K562 (cell line): ENCODE results near the gene EN2. TPM values are rescaled to one million over a fixed set of nuclear protein-coding genes. Genes with fewer than 3 reads are reported as not detected.

Experiments used
- ATAC-seq: fragments of 200-7000 bp; cut with Tn5 transposase; 3 replicates; pipeline ENCODE4 v1.9.1; 2020; ENCODE audit warnings: moderate library complexity
- BruUV-seq: library from RNA; stranded (reverse); fragments of 400-500 nt; replicated peaks from 2 replicates; lab custom pipeline; 2021; lab: Mats Ljungman, UMichigan
- CTCF ChIA-PET: fragments of 300-600 bp; formaldehyde crosslinking; extraction: SDS; loops from one replicate; lab custom pipeline; 2021; ENCODE audit warnings: low intra/inter-chr PET ratio; lab: Yijun Ruan, JAX
- POLR2A ChIA-PET: fragments of 300-600, 350-650 bp; sonication (Branson Sonifier 250); formaldehyde crosslinking; extraction: SDS; loops from one replicate; lab custom pipeline; 2021; ENCODE audit warnings: antibody characterized with exemption, inconsistent platforms; lab: Yijun Ruan, JAX
- DNase-seq, 4 experiments: peaks; one replicate each; pipeline versions ENCODE4 v3.0.0 to v3.0.0-alpha.2; 2011 to 2018; ENCODE audit warnings: low spot score in 3 of 4, mixed read lengths in 3 of 4; ENCODE audit errors: extremely low read depth in 1 of 4
- FAIRE-seq: peaks from 2 replicates; lab custom pipeline; 2011; peaks lifted over from hg19 to GRCh38; lab: Jason Lieb, UNC
- H2AFZ ChIP-seq: 2 replicates; pipeline ENCODE4 v1.6.0; 2011; ENCODE audit warnings: low read depth, low read length, control low read depth, inconsistent platforms
- H3K27ac ChIP-seq: fragments of 200-600 bp; 3 replicates; pipeline ENCODE4 v1.8.0; 2011; ENCODE audit warnings: low read depth, mild to moderate bottlenecking, control low read depth, inconsistent platforms, low read length, moderate library complexity, mixed read lengths; ENCODE audit errors: extremely low read depth
- H3K27me3 ChIP-seq, 2 experiments: fragments of 300-600 bp in 1 of 2; 2 replicates in 1 of 2; 3 replicates in 1 of 2; pipeline versions ENCODE4 v1.6.0 to v1.8.0; 2011; ENCODE audit warnings: inconsistent platforms in 2 of 2, low read length in 2 of 2, mild to moderate bottlenecking in 1 of 2, mixed read lengths in 1 of 2, moderate library complexity in 1 of 2; ENCODE audit not compliant: control insufficient read depth in 2 of 2, insufficient read depth in 2 of 2
- H3K36me3 ChIP-seq: fragments of 300-600 bp; 3 replicates; pipeline ENCODE4 v1.8.0; 2011; ENCODE audit warnings: mild to moderate bottlenecking, low read length, inconsistent platforms; ENCODE audit not compliant: control insufficient read depth, insufficient read depth
- H3K4me1 ChIP-seq, 2 experiments: fragments of 200-600 bp in 1 of 2; replicated peaks in 1 of 2; 2 replicates in 1 of 2; 3 replicates in 1 of 2; pipeline versions ENCODE4 v1.5.1 to v1.8.0; 2011; ENCODE audit warnings: inconsistent platforms in 2 of 2, low read length in 2 of 2, mild to moderate bottlenecking in 1 of 2, mixed read lengths in 1 of 2, moderate library complexity in 1 of 2; ENCODE audit not compliant: control insufficient read depth in 2 of 2, insufficient read depth in 2 of 2
- H3K4me2 ChIP-seq: 2 replicates; pipeline ENCODE4 v1.6.1; 2011; ENCODE audit warnings: low read length, control low read depth, inconsistent platforms, mixed read lengths; ENCODE audit not compliant: insufficient read depth
- H3K4me3 ChIP-seq: fragments of 200-600 bp; sonication (generic), shearing (Covaris generic); 2 replicates; pipeline ENCODE4 v1.5.1; 2016; ENCODE audit warnings: control low read depth, inconsistent platforms
- H3K79me2 ChIP-seq: fragments of 200-600 bp; 3 replicates; pipeline ENCODE4 v1.8.0; 2011; ENCODE audit warnings: low read length, inconsistent platforms; ENCODE audit not compliant: control insufficient read depth, insufficient read depth
- H3K9ac ChIP-seq, 2 experiments: 2 replicates each; pipeline versions ENCODE4 v1.6.0 to v1.6.1; 2011; ENCODE audit warnings: low read depth in 2 of 2, low read length in 2 of 2, control low read depth in 1 of 2, inconsistent platforms in 1 of 2, mild to moderate bottlenecking in 1 of 2, mixed read lengths in 1 of 2; ENCODE audit not compliant: insufficient read depth in 1 of 2
- H3K9me1 ChIP-seq: one replicate; pipeline ENCODE4 v1.6.0; 2011; ENCODE audit warnings: inconsistent platforms, mild to moderate bottlenecking, low read length, moderate library complexity; ENCODE audit not compliant: control insufficient read depth, insufficient read depth
- H3K9me3 ChIP-seq: replicated peaks from 2 replicates; pipeline ENCODE4 v1.5.1; 2011; ENCODE audit warnings: low read depth, low read length, inconsistent platforms; ENCODE audit not compliant: control insufficient read depth, insufficient read depth
- H4K20me1 ChIP-seq: replicated peaks from 2 replicates; pipeline ENCODE4 v1.6.1; 2011; ENCODE audit warnings: low read length, inconsistent platforms, mixed read lengths; ENCODE audit not compliant: control insufficient read depth, insufficient read depth
- ATF3 ChIP-seq, 2 experiments: fragments of 450-650 bp in 1 of 2; sonication (generic) in 1 of 2; formaldehyde crosslinking in 1 of 2; IDR thresholded peaks in 1 of 2; conservative IDR thresholded peaks in 1 of 2; 2 replicates each; pipeline versions ENCODE4 v1.6.1 to v1.8.1; 2016 to 2023; ENCODE audit warnings: mild to moderate bottlenecking in 2 of 2, moderate library complexity in 2 of 2, inconsistent platforms in 1 of 2, missing genetic modification reagents in 1 of 2
- CHCHD3 ChIP-seq: fragments of 250-450 bp; sonication (Bioruptor Pico); IDR thresholded peaks from 2 replicates; pipeline ENCODE4 v2.1.2; 2022; ENCODE audit warnings: mild to moderate bottlenecking
- E2F3 ChIP-seq: fragments of 250-450 bp; sonication (Bioruptor Pico); IDR thresholded peaks from 2 replicates; pipeline ENCODE4 v1.4.0; 2020; ENCODE audit warnings: mild to moderate bottlenecking
- ESRRB ChIP-seq: fragments of 250-450 bp; sonication (Bioruptor Pico); IDR thresholded peaks from 2 replicates; pipeline ENCODE4 v1.5.0; 2020; ENCODE audit warnings: mild to moderate bottlenecking, moderate library complexity, borderline replicate concordance
- EWSR1 ChIP-seq: fragments of 450-650 bp; IDR thresholded peaks from 2 replicates; pipeline ENCODE4 v1.6.1; 2018; ENCODE audit warnings: borderline replicate concordance, mild to moderate bottlenecking, low read depth, moderate library complexity; ENCODE audit not compliant: partially characterized antibody
- FOXK2 ChIP-seq, 2 experiments: fragments of 450-650 bp; IDR thresholded peaks in 1 of 2; conservative IDR thresholded peaks in 1 of 2; 2 replicates each; pipeline ENCODE4 v1.6.1; 2016; ENCODE audit warnings: low read depth in 2 of 2, mild to moderate bottlenecking in 1 of 2
- GTF2E2 ChIP-seq: fragments of 200-800 bp; sonication (Bioruptor generic); IDR thresholded peaks from 2 replicates; pipeline ENCODE4 v1.6.1; 2016; ENCODE audit warnings: missing genetic modification characterization, missing compliant biosample characterization
- HSF4 ChIP-seq: fragments of 250-450 bp; sonication (Bioruptor Pico); IDR thresholded peaks from 2 replicates; pipeline ENCODE4 v2.1.2; 2022; ENCODE audit warnings: mild to moderate bottlenecking, moderate library complexity, borderline replicate concordance
- JUN ChIP-seq, 2 experiments: sonication (generic) in 1 of 2; formaldehyde crosslinking in 1 of 2; IDR thresholded peaks; 2 replicates each; pipeline versions ENCODE4 v1.6.1 to v1.8.0; 2012 to 2022; ENCODE audit warnings: borderline replicate concordance in 2 of 2, mild to moderate bottlenecking in 2 of 2, improper control_type of control experiment in 1 of 2, low read depth in 1 of 2, low read length in 1 of 2, missing genetic modification reagents in 1 of 2
- TAF9B ChIP-seq: fragments of 450-650 bp; IDR thresholded peaks from 2 replicates; pipeline ENCODE4 v1.6.1; 2018; ENCODE audit warnings: mild to moderate bottlenecking; ENCODE audit not compliant: partially characterized antibody
- TAL1 ChIP-seq: fragments of 450-650 bp; IDR thresholded peaks from 2 replicates; pipeline ENCODE4 v1.6.1; 2016; ENCODE audit warnings: mild to moderate bottlenecking
- TARDBP ChIP-seq: fragments of 450-650 bp; IDR thresholded peaks from 2 replicates; pipeline ENCODE4 v1.6.1; 2016
- TBP ChIP-seq: optimal IDR thresholded peaks from 2 replicates; pipeline ENCODE3; 2011; ENCODE audit warnings: low read depth, low read length, improper control_type of control experiment
- TOE1 ChIP-seq, 2 experiments: fragments of 450-650 bp in 1 of 2; sonication (generic) in 1 of 2; formaldehyde crosslinking in 1 of 2; IDR thresholded peaks; 2 replicates each; pipeline versions ENCODE4 v1.7.1 to v1.8.0; 2016 to 2022; ENCODE audit warnings: borderline replicate concordance in 2 of 2, mild to moderate bottlenecking in 2 of 2, antibody characterized with exemption in 1 of 2, inconsistent platforms in 1 of 2, low read depth in 1 of 2, missing genetic modification reagents in 1 of 2, moderate library complexity in 1 of 2
- YY1 ChIP-seq, 3 experiments: IDR thresholded peaks; 2 replicates each; pipeline ENCODE4 v1.6.1; 2011; ENCODE audit warnings: low read length in 2 of 3, mild to moderate bottlenecking in 2 of 3, moderate library complexity in 2 of 3, borderline replicate concordance in 1 of 3, control low read depth in 1 of 3, low read depth in 1 of 3; ENCODE audit not compliant: insufficient read depth in 3 of 3, insufficient replicate concordance in 2 of 3, control insufficient read depth in 1 of 3, insufficient read length in 1 of 3; ENCODE audit errors: extremely low read depth in 1 of 3
- ZNF174 ChIP-seq: fragments of 250-450 bp; sonication (Bioruptor Pico); IDR thresholded peaks from 2 replicates; pipeline ENCODE4 v1.4.0; 2020; ENCODE audit warnings: mild to moderate bottlenecking
- ZNF239 ChIP-seq: fragments of 250-450 bp; sonication (Bioruptor Pico); IDR thresholded peaks from 2 replicates; pipeline ENCODE4 v1.4.0; 2020; ENCODE audit warnings: mild to moderate bottlenecking
- ZNF431 ChIP-seq: sonication (generic); formaldehyde crosslinking; IDR thresholded peaks from 2 replicates; pipeline ENCODE4 v1.8.0; 2022; ENCODE audit warnings: mild to moderate bottlenecking, missing genetic modification reagents
- WGBS: fragments of 100-300 bp; shearing (Covaris generic); methylation state at CpG from one replicate; pipeline ENCODE4 v1.1.6; 2016; ENCODE audit warnings: low coverage, mixed read lengths; ENCODE audit not compliant: insufficient coverage; ENCODE audit errors: missing lambda C conversion rate; 5-methylcytosine and 5-hydroxymethylcytosine counted together
- in situ Hi-C: fragments of 300-500 bp; cut with MboI; formaldehyde crosslinking; loops from 4 replicates; pipeline ENCODE4 v1.15.0; 2018; ENCODE audit warnings: inconsistent platforms, mixed read lengths
- intact Hi-C: fragments of 100-400 bp; cut with micrococcal nuclease; formaldehyde crosslinking; loops from 2 replicates; pipeline ENCODE4 v1.14.2; 2022
- polyA plus RNA-seq, 8 experiments: library from polyadenylated mRNA; depleted of rRNA in 4 of 8; stranded (reverse) in 5 of 8; unstranded in 3 of 8; fragments of >200 nt; fragmentation: Nextera tagmentation in 2 of 8; fragmentation: Illumina TruSeq in 1 of 8; extraction: Ambion mirVana in 2 of 8; extraction: Trizol in 1 of 8; gene quantifications; 2 replicates each; pipeline versions ENCODE4 v1.2.1 to v1.2.3, GENCODE V29; 2011 to 2014; ENCODE audit warnings: inconsistent platforms in 1 of 8, missing spikeins in 1 of 8
- total RNA-seq, 7 experiments: library from RNA; depleted of rRNA in 6 of 7; stranded (reverse); fragments of >200 nt in 6 of 7; fragmentation: Illumina TruSeq in 2 of 7; extraction: Trizol in 2 of 7; gene quantifications; 2 replicates each; pipeline versions ENCODE4 v1.2.1 to v1.2.3, GENCODE V29; 2011 to 2021; ENCODE audit warnings: low replicate concordance in 1 of 7

EN2 gene
- total and polyA plus RNA-seq, 9 of the 15 experiments (the other 6 are each of a cell fraction or from before 2014, with no cell fraction given), result 0.04 TPM; not detected in 7

GRCh38 chr7:155425887-155426286 lies 32.0 kb upstream of the EN2 start:
- ChIA-PET CTCF (no interaction called here), POLR2A (interaction anchor here (0.5 kb wide), 1 partner anchor 26 kb away, joined by 3 read pairs; no protein-coding TSS in a partner anchor)
- H3K27me3 ChIP-seq, result peaks cover 80 to 94% of the 10 kb centered on the region in 2 experiments
- H4K20me1 ChIP-seq, result peaks cover 18% of the 10 kb centered on the region
- TF ChIP-seq JUN (IDR thresholded peaks at IDR 0.05; ENCODE audit: borderline replicate concordance, low read depth, low read length) (no peak), JUN (CRISPR knock-in tag; IDR thresholded peaks at IDR 0.05; ENCODE audit: borderline replicate concordance) (no peak), CHCHD3 (no peak), E2F3 (CRISPR knock-in tag) (no peak), ESRRB (CRISPR knock-in tag) (no peak), YY1 (IDR thresholded peaks at IDR 0.05; ENCODE audit: borderline replicate concordance in 1 of 3, control insufficient read depth in 1 of 3, extremely low read depth in 1 of 3, insufficient read depth in 3 of 3, insufficient read length in 1 of 3, insufficient replicate concordance in 2 of 3, low read depth in 1 of 3, low read length in 2 of 3) (no peak), TOE1 (IDR thresholded peaks at IDR 0.05; ENCODE audit: borderline replicate concordance) (no peak), TOE1 (CRISPR knock-in tag; IDR thresholded peaks at IDR 0.05; ENCODE audit: borderline replicate concordance, low read depth) (no peak), TARDBP (no peak), EWSR1 (no peak), TBP (no peak), TAF9B (no peak), TAL1 (no peak), FOXK2 (conservative IDR thresholded peaks at IDR 0.05 in 1 of 2, IDR thresholded peaks at IDR 0.05 in 1 of 2; ENCODE audit: low read depth in 2 of 2) (no peak), HSF4 (CRISPR knock-in tag) (no peak), ATF3 (IDR thresholded peaks at IDR 0.05) (no peak), ATF3 (CRISPR knock-in tag; conservative IDR thresholded peaks at IDR 0.05) (no peak), ZNF174 (no peak), GTF2E2 (tag) (no peak), ZNF239 (CRISPR knock-in tag) (no peak), ZNF431 (CRISPR knock-in tag) (no peak)
- intact Hi-C loops (no loop called here), in situ Hi-C loops (no loop called here)
- H3K4me3 ChIP-seq, result no peak overlapping the region
- BruUV-seq, result no TSS peak
- no peak overlapping the region for H3K9ac ChIP-seq
- under 1% methylated on average over 9 of the region's 9 CpGs for WGBS
- DNase-seq, result no peak
- no peaks in the 10 kb centered on the region for H3K79me2 ChIP-seq
- no peaks in the 10 kb centered on the region; the same call in 1 of the 2 replicates for H3K9me3 ChIP-seq
- H3K9me1 ChIP-seq, result no peaks in the 10 kb centered on the region
- H3K36me3 ChIP-seq, result no peaks in the 10 kb centered on the region
- no peak for ATAC-seq
- H3K4me2 ChIP-seq, result no peak overlapping the region
- FAIRE-seq, result no peak
- no peak overlapping the region for H3K27ac ChIP-seq
- H3K4me1 ChIP-seq, result peaks cover 0 to 3% of the 10 kb centered on the region in 2 experiments; a peak in 1 of 5 replicates
- H2AFZ ChIP-seq, result no peak overlapping the region
